ENCODE measurements around the gene FOXO6.
"Not testable (repeated sequence)": the region's sequence is repeated elsewhere in the genome, so short reads cannot be mapped to it uniquely, and the experiment has no call there.

FOXO6 gene

DNA sequence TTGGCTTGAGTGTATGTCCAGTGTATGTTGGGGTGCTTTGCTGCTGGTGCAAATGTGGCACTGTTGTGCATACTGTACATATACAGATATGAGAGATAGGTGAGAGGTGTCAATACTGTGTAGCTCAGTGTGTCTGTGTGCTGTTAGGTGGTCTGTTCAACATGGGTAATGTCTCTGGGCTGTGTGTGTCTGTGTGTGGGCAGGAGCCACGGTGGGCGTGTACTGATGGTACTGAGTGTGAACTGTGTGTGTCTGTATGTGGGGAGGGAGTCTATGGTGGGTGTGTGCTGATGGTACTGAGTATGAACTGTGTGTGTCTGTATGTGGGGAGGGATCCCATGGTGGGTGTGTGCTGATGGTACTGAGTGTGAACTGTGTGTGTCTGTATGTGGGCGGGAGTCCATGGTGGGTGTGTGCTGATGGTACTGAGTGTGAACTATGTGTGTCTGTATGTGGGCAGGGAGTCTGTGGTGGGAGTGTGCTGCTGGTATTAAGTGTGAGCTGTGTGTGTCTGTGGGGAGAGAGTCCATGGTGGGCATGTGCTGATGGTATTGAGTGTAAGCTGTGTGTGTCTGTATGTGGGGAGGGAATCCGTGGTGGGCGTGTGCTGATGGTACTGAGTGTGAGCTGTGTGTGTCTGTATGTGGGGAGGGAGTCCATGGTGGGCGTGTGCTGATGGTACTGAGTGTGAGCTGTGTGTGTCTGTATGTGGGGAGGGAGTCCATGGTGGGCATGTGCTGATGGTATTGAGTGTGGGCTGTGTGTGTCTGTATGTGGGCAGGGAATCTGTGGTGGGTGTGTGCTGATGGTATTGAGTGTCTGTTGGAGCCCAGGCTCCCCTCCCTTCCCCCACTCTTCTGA is 32.2 kb upstream of the FOXO6 start:
- DNase-seq (ENCODE audit: low read depth in 3 of 3): no peak

DNA sequence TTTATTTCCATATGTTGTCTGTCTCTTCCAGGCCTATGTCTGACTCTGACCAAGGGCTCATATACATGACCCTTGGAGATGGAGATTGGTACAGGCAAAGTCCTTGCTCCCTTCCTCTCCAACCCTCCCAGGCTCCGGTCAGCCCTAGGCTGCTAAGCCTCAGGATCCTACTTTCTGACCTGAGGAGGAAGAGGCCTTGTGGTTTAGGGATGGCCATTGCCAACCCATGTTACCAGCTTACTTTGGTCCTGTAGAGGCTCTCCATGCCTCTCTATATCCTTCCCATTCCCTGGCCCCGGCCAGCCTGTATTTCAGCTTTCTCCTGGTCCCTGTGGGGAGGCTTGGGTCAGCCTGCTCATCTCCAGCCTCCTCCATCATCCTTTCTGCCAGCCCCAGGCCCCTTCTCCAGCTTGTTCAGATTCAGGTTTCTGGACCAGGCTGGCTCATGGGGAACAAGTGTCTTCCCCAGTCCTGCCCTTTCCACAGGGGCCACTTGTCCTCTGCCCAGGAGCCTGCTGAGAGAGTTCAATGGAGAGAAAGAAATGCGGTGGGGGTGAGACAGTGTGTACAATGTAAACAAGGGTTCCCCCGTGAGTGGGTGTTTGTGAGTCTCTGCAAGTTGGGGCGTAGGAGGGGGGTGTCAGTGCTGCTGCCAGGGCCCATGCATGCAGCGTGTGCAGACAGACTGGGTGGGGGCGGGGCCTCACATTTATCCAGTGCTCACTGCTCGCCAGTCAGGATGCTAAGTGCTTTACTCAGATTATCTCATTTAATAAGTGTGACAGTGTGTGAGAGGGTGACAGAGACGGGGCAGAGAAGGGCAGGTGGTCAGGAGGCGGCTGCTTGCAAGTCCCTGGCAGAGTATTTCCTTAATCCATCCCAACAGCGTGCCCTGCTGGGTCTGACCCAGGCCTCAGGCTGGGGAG is 31.3 kb upstream of the FOXO6 start:
- DNase-seq (ENCODE audit: low read depth in 3 of 3): no peak

- DNase-seq (ENCODE audit: low read depth in 3 of 3): no peak
Observed at GRCh38 chr1:41330588-41331545, 30.4 kb upstream of the FOXO6 start.

- no peak for DNase-seq (ENCODE audit: low read depth in 3 of 3)
Observed at GRCh38 chr1:41331546-41331917, 29.7 kb upstream of the FOXO6 start.

DNA sequence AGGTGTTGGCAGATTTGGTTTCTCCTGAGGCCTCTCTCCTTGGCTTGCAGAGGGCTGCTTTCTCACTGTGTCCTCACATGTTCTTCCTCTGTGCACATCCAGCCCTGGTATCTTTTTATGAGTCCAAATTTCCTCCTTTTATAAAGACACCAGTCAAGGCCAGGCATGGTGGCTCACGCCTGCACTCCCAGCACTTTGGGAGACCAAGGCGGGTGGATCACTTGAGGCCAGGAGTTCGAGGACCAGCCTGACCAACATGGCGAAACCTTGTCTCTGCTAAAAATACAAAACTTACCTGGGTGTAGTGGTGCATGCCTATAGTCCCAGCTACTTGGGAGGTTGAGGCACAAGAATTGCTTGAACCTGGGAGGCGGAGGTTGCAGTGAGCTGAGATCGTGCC is 29.1 kb upstream of the FOXO6 start:
- not testable (repeated sequence) for DNase-seq (ENCODE audit: low read depth in 3 of 3)

GRCh38 chr1:41333146-41333784 is 28.0 kb upstream of the FOXO6 start:
- peak in 1 of 3 donors; percentile 21 for DNase-seq (ENCODE audit: low read depth in 3 of 3)

- DNase-seq (ENCODE audit: low read depth in 3 of 3): no peak
Observed at GRCh38 chr1:41338820-41339219, 22.4 kb upstream of the FOXO6 start.

DNA sequence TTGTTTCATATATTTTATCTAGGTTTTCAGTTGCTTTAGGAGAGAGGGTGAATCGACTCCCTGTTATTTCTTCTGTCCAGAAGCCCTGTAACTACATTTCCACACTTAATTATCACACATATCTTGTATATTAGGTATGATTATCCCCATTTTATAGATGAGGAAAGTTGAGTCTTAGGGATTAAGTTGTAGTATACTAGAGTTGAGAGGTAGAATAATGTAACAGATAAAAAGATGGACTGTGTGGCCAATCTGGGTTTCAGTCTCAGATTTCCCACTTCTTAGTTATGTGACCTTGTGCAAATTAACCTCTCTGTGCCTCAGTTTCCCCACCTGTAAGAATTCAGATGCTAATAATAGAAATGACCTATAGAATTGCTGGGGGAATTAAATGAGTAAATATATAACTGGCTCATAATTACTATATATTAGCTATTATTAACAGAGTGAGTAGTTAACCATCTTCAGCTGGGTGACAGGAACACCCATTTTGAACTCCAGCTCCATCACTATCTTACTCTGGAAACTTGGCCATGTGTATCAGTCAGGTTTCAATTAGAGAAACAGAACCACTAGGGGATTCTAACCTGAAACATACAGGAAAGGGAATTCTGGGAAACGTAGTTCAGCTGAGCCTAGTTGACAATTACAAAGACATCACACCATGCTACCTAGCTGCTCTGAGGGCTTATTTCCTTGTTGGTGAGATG is 20.4 kb upstream of the FOXO6 start:
- DNase-seq (ENCODE audit: low read depth in 3 of 3): no peak

GRCh38 chr1:41341365-41341683 is 19.9 kb upstream of the FOXO6 start:
- no peak for DNase-seq (ENCODE audit: low read depth in 3 of 3)

GRCh38 chr1:41341772-41342562 is 19.3 kb upstream of the FOXO6 start:
- DNase-seq (ENCODE audit: low read depth in 3 of 3): no peak

DNA sequence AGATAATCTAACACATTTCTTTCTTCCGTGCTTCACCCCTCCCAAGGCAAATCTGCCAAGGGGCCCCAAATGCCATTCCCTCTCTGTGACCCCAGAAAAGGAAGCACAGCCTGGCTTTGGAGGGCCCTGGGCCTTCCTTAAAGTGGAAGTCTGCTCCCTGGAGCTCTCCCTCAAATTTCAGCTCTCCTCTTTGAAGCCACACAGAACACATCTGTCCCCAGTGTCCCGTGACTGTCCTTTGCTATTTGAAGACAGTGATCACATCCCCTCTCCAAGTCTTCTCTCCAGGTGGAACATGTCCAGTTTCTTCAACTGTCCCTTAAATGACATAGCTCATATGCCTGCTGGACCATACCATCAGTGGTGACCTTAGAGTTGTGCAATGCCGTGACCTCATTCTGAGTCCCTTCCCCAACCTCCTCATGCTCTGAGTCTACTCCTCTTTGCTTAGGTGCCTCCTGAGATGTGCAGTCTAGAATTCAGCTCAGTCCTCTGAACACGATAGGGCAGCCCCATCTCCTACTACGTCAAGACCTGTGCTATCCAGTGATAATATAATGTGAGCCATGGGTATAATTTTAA is 18.4 kb upstream of the FOXO6 start:
- no peak for DNase-seq (ENCODE audit: low read depth in 3 of 3)

- DNase-seq (ENCODE audit: low read depth in 3 of 3): no peak
Observed at GRCh38 chr1:41343790-41344699, 17.2 kb upstream of the FOXO6 start.

GRCh38 chr1:41344708-41345159 is 16.5 kb upstream of the FOXO6 start:
- DNase-seq (ENCODE audit: low read depth in 3 of 3): no peak

DNA sequence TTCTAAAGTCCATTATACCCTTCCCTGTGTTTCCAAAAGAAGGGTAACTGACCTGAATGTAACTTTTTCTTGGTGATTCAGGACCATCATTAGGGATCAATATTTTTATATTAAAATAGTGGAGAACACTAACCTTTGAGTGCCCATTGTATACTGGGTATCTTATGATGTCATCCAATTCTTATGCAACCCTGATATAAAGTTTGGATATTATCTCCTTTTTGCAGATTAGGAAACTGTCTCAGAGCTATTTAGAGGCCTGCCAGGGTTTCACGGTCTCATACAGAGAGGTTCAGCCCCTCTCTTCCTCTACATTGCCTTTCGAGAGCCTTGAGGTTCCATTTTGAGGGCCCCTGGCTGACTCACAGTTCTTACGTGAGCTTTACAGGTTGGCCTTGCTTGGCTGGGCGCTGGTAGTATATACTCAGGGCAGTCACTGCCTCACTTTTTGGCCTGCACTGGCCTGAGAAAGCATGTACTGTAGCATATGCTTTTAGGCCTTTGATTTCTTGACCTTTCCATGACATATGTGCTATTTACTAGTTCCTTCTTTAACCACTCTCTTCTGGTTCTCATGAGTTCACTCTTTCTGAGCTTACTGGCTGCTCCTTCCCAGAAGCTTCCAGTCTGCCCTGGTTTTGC is 15.7 kb upstream of the FOXO6 start:
- DNase-seq (ENCODE audit: low read depth in 3 of 3): no peak

DNA sequence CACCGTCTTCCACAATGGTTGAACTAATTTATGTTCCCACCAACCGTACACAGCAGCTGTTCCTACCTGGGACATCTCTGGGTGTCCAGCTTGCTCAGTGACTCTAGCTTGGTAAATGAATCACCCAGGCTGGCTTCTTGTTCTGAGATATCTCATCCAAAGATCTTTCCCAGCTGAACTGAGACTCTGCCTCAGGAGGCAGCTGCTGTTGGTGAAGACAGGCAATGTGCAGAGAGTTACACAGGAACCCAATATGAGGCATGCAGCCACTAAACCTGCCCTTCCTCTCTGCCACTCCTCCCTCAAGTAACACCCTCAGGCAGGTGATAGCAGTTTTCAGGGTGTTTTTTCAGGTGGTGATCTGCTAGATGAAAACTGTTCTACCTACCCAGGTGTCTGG is 14.0 kb upstream of the FOXO6 start:
- DNase-seq (ENCODE audit: low read depth in 3 of 3): no peak

DNA sequence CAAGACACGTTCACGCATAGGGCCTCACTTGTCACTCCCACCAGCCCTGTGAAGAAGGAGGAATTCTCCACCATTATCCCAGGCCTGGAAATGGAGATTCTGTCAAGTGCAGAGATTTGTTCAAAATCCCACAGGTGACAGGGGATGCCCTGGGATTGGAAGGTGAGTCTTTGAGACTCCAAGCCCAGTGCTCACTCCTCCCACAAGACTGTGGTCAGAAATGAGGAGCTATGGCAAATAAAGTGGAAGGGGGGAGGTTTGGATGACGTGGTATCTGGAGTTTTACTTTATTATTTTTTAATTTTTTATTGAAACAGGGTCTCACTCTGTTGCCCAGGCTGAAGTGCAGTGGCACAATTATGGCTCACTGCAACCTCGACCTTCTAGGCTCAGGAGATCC is 12.8 kb upstream of the FOXO6 start:
- no peak for DNase-seq (ENCODE audit: low read depth in 3 of 3)

- no peak for DNase-seq (ENCODE audit: low read depth in 3 of 3)
Observed at GRCh38 chr1:41349361-41350054, 11.7 kb upstream of the FOXO6 start.
